Measurements from ENCODE around the gene SOHLH1.

The SOHLH1 gene

DNA sequence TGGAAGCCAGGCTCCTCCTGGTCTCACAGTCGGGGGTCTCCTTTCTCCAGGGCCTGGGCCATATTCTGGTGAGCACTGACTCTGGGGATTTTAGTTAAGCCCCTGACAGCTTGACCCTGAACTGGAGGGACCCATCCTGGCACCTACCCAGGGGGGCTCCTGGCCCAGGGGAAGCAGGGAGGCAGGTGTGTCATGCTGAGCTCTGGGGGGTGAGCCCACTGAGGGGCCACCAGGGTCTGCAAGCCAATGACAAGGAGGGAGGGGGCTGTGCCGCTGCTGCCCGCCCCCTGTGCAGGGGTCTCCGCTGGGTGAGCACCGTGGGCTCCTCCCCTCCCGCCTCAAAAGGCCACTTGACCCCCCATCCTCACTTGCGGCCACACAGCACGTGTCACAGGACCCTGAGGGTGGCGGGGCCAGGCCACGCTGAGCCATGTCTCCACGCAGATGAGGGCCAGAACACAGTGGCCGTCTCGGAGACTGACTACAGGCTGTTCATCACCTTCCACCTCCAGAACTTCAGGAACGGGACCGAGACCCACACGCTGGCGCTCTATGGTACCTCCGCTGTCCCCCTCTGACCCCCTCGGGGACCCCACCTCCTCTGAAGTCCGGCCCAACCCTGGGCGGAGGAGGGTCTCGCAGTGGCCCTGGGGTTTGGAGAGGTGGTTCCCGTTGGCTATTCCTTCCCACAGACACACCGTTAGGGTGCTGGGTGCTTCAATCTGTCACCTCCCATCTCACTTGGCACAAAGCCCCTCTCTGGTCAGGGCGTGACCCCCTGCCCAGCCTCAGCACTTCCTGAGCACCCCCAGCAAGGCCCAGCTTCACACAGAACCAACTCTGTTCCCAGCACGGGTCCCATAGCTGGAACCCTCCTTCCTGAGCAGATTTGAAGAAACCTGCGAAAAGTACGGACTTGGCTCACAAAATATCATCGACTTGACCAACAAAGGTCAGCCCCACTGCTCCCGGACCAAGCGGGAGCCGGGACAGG lies 34.2 kb downstream of the SOHLH1 start:
- H3K4me3 ChIP-seq (replicated peaks; ENCODE audit: insufficient read depth, low read length) = no peak overlapping the region
- H3K27ac ChIP-seq (replicated peaks) = no peak overlapping the region
- no peak for DNase-seq (ENCODE audit: low read depth in 1 of 2, low spot score in 1 of 2)
- no peak for TF ChIP-seq REST (IDR thresholded peaks at IDR 0.05; ENCODE audit: insufficient replicate concordance, low read depth)
- no peak for TF ChIP-seq POLR2AphosphoS5 (IDR thresholded peaks at IDR 0.05; ENCODE audit: low read depth)
- no peak for TF ChIP-seq GABPA (IDR thresholded peaks at IDR 0.05; ENCODE audit: low read depth)
- TF ChIP-seq, protein P1, sequence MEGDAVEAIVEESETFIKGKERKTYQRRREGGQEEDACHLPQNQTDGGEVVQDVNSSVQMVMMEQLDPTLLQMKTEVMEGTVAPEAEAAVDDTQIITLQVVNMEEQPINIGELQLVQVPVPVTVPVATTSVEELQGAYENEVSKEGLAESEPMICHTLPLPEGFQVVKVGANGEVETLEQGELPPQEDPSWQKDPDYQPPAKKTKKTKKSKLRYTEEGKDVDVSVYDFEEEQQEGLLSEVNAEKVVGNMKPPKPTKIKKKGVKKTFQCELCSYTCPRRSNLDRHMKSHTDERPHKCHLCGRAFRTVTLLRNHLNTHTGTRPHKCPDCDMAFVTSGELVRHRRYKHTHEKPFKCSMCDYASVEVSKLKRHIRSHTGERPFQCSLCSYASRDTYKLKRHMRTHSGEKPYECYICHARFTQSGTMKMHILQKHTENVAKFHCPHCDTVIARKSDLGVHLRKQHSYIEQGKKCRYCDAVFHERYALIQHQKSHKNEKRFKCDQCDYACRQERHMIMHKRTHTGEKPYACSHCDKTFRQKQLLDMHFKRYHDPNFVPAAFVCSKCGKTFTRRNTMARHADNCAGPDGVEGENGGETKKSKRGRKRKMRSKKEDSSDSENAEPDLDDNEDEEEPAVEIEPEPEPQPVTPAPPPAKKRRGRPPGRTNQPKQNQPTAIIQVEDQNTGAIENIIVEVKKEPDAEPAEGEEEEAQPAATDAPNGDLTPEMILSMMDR (IDR thresholded peaks at IDR 0.05; ENCODE audit: insufficient read depth, low read length) = no peak
- TF ChIP-seq SPI1 (IDR thresholded peaks at IDR 0.05; ENCODE audit: borderline replicate concordance, low read depth) = no peak
- peaks cover 2% of the 10 kb centered on the region for H3K27me3 ChIP-seq (ENCODE audit: insufficient read depth, poor library complexity, severe bottlenecking)

GRCh38 chr9:135664266-135664665 lies 35.0 kb downstream of the SOHLH1 start:
- no peak for TF ChIP-seq POLR2AphosphoS5 (IDR thresholded peaks at IDR 0.05; ENCODE audit: low read depth)
- no peak for TF ChIP-seq SPI1 (IDR thresholded peaks at IDR 0.05; ENCODE audit: borderline replicate concordance, low read depth)
- TF ChIP-seq, protein P1 (IDR thresholded peaks at IDR 0.05; ENCODE audit: insufficient read depth, low read length) = no peak
- TF ChIP-seq REST (IDR thresholded peaks at IDR 0.05; ENCODE audit: insufficient replicate concordance, low read depth) = no peak
- no peak for TF ChIP-seq GABPA (IDR thresholded peaks at IDR 0.05; ENCODE audit: low read depth)
- no peak for DNase-seq (ENCODE audit: low read depth in 1 of 2, low spot score in 1 of 2)

GRCh38 chr9:135663857-135664256 lies 35.4 kb downstream of the SOHLH1 start:
- Histone ChIP-seq H3K27me3 (ENCODE audit: insufficient read depth, poor library complexity, severe bottlenecking) (peaks cover 2% of the 10 kb centered on the region), H3K4me3 (replicated peaks; ENCODE audit: insufficient read depth, low read length) (no peak overlapping the region), H3K27ac (replicated peaks) (no peak overlapping the region)
- DNase-seq (ENCODE audit: low read depth in 1 of 2, low spot score in 1 of 2) = no peak
- TF ChIP-seq GABPA (IDR thresholded peaks at IDR 0.05; ENCODE audit: low read depth) (no peak), POLR2AphosphoS5 (IDR thresholded peaks at IDR 0.05; ENCODE audit: low read depth) (no peak), REST (IDR thresholded peaks at IDR 0.05; ENCODE audit: insufficient replicate concordance, low read depth) (no peak), SPI1 (IDR thresholded peaks at IDR 0.05; ENCODE audit: borderline replicate concordance, low read depth) (no peak)
- TF ChIP-seq, protein P1 (IDR thresholded peaks at IDR 0.05; ENCODE audit: insufficient read depth, low read length) = no peak

More at GRCh38 chr9:135664266-135664665, 35.0 kb downstream of the SOHLH1 start:
- Histone ChIP-seq H3K27ac (replicated peaks) (no peak overlapping the region), H3K4me3 (replicated peaks; ENCODE audit: insufficient read depth, low read length) (no peak overlapping the region), H3K27me3 (ENCODE audit: insufficient read depth, poor library complexity, severe bottlenecking) (peaks cover 2% of the 10 kb centered on the region)
